HG03521 (cell line): ENCODE results near the gene TSSK3.
"Not testable (repeated sequence)": the region's sequence is repeated elsewhere in the genome, so short reads cannot be mapped to it uniquely, and the experiment has no call there.

ENCODE experiments used
- ATAC-seq: cut with Tn5 transposase; IDR thresholded peaks from one replicate; pipeline ENCODE4 v1.9.1; 2021; ENCODE audit warnings: mild to moderate bottlenecking, moderate library complexity; ENCODE audit not compliant: unreplicated experiment

Gene TSSK3

DNA sequence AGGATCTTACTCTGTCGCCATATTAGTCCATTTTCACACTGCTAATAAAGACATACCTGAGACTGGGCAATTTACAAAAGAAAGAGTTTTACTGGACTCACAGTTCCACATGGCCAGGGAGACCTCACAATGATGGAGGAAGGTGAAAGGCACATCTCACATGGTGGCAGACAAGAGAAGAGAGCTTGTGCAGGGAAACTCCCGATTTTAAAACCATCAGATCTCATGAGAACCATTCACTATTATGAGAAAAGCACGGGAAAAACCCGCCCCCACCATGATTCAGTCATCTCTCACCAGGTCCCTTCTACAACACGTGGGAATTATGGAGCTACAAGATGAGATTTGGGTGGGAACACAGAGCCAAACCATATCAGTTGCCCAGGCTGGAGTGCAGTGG, 34.2 kb downstream of the TSSK3 start:
- not testable (repeated sequence) for ATAC-seq

DNA sequence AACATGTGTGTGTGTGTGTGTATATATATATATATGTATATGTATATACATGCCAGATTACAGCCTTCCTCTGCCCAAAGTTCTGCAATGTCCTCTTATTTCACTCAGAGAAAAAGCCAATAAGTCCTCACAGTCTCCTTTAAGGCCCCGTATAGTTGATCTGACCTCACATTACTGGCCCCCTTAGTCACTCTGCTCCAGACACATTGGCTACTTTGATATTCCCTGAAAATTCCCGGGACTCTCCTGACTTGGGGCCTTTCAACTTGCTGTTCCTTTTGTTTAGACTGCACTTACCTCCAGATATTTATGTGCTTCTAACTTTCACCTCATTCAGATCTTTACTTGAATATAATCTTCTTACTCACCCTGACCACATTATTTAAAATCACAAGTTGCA, 36.1 kb downstream of the TSSK3 start:
- no peak for ATAC-seq

DNA sequence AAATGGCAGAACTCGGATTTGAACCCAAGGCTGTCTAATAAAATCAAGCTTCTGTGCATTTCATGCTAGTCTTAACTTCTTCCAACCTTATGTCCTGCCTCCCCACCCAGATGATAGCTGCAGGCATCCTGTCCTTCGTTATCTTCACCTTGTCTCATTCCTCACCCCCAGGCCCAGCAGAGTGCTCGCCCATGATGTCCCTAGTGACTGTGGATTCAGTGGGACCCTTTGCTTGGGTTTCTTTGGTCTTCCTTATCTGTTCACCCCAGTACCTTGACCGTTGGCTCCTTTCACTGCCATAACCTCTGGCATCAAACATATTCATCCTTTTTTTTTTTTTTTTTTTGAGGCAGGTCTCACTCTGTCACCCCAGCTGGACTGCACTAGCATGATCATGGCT, 37.5 kb downstream of the TSSK3 start:
- ATAC-seq = no peak

DNA sequence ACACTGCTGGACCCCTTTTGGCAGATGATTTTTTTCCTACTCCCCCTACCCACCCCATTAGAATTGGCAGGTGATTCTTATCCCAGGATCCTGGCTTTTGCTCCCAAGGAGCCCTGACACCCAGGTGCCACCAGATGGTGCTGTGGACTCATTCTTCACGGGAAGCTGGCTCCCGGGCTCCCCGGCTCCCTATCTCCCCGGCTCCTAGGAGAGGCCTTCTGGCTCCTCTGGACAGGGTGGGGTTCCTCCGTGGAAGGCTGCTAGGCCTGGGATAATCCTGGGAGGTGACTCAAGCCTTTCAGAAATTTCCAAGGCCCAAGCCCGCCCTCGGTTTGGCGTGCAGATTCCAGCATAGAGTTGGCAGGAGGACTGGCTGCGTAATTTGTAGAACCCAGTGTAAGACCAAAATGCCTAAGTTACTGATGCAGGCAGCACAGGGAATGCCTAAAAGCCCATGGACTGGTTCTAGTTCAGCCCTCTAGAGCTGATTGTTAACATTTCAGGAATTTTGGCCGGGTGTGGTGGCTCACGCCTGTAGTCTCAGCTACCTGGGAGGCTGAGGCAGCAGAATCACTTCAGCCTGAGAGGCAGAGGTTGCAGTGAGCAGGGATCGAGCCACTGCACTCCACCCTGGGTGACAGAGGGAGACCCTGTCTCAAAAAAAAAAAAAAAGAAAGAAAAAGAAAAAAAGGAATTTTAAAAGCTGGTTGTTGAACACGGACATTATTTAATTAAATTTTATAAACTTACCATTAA, 38.7 kb downstream of the TSSK3 start:
- ATAC-seq = no peak

DNA sequence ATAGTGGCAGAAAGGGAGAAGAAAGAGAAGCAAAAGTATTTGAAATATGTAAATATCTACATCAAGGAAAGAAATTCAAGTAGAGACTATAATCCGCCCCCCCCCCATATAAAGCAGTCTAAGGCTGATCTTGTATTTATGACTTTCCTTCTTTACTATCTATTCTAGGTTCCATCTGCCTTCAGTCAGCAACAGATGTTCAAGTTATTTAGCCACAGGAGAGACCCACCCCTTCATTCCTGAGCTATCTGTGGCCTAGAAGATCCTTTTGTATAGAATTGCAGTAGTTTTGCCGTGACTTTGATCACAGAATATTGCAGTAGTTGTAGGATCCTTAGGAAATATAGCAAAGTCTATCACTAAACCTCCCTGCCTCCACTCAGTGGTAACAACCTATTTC, 42.6 kb downstream of the TSSK3 start:
- no peak for ATAC-seq

DNA sequence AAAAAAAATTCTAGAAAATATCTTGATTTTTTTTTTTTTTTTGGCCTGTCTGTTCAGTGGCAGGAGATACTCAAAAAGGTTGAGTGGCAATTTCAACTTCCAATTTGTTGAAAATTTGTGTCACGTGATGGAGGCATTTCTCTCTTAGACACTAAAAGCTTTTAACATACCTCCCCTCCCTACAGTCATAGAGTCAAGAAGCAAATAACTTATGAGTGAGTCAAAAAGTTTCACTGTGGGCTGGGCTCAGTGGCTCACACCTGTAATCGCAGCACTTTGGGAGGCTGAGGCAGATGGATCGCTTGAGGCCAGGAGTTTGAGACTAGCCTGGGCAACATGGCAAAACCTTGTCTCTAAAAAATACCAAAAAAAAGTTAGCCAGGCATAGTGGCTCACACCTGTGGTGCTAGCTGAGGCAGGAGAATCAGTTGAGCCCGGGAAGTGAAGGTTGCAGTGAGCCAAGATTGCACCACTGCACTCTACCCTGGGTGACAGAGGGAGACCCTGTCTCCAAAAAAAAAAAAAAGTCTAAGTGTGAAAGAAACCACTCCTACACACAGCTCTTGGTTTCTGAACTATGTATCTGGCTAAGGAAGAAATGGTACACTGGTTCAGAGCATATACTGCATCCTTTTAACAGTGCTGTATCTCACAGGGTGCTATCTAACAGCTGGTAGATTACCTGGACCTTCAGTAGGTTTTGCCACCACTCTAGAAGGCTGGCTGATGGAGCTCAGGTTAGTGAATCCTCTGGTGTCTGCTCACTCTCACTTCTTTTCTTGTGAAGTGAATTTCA, 43.5 kb downstream of the TSSK3 start:
- ATAC-seq = no peak

DNA sequence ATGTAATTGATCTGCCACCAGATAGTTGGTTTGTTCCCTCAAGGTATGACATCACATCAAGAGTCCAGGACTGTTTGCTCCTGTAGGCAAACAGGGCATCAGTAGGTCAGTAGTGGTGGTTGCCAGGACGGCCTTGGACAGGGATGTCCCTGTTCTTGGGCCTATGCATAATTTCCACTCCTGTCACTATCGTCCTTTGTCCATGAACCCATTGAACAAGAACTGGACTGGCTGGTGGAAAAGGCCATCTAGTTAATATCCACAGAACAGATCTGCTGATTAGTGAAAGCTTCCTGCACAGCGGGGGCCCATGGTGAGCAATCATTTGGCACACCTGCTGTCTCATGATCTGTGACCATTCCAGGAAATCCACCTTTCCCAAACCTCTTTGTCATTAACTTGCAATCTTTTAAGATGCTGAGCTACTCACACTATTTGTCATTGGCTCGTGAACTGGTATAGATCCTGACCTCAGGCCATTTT, 44.3 kb downstream of the TSSK3 start:
- ATAC-seq = no peak

DNA sequence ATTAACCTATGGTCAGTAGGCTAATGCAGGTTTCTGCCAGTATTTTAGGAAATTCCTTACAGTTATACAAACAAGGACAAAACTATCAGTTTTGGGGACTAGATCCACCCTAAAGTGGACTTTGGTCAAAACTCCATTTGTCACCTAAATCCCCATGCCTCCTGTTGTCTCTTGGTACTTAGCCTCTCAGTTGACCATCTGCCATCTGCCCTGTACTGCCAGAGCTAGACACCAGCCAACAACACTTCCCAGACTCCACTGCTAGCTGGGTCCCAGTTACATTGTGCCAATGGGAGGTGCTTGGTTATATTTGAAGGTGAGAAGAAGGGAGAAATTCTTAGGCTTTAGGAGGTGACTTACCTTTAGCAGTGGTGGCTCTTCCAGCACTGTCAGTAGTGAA, 48.9 kb downstream of the TSSK3 start:
- no peak for ATAC-seq

DNA sequence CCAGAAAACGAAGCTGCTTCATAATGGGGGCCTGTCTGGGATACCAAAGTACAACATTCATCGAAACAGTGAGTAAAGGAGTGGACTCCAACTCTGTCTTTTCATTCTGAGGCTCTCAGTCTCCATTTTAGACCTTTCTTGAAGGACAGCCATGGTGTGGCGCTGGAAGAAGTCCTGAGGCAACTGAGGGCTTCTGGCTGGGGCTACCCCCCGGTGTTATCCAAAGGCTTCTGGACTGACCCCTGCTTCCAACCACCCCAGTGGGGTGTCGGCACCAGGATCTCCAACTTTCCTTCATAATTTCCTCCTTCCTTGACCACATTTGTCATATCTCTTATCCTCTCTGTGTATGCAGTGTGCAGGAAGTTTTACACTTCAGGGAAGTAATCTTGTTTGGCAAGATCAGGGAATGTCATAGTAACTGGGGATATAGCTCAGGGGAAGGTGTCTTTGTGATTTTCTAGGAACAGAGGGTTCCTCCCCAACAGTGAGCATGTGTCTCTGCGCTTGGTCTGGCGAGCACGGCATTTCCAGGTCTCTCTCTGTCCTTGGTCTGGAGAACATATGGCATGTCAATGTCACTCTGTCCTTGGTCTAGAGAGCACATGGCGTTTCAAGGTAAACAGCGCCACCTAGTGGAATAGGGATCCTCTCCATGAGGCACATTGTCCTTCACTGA, 51.3 kb downstream of the TSSK3 start:
- ATAC-seq = no peak
